Left forelimb (tissue), 1 donor: ENCODE data around the gene LRRC75A.
"Not testable (repeated sequence)": the region's sequence is repeated elsewhere in the genome, so short reads cannot be mapped to it uniquely, and the experiment has no call there.

Source experiments
- DNase-seq: peaks from one replicate; pipeline ENCODE4 v3.0.0-alpha.2; 2018; ENCODE audit warnings: low spot score

The LRRC75A gene

GRCh38 chr17:16430650-16431049, 61.3 kb downstream of the LRRC75A start:
- no peak for DNase-seq

DNA sequence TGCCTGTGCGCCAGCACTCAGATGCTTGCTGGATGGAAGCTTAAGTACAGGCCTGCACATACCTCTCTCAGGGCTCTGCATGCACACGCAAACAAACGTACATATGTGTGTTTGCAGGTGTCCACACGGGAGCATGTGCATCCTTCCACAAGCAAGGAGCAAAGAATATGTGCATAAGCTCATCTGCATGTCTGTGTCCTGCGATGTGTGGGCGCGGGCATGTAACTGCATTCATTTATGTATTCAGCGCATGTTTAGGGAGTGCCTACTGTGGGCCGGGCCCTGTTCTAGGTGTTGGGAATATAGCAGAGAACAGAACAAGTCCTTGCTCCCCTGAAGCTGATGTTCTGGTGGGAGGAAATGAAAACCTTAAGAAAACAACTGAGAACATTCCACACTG, 62.9 kb downstream of the LRRC75A start:
- no peak for DNase-seq

DNA sequence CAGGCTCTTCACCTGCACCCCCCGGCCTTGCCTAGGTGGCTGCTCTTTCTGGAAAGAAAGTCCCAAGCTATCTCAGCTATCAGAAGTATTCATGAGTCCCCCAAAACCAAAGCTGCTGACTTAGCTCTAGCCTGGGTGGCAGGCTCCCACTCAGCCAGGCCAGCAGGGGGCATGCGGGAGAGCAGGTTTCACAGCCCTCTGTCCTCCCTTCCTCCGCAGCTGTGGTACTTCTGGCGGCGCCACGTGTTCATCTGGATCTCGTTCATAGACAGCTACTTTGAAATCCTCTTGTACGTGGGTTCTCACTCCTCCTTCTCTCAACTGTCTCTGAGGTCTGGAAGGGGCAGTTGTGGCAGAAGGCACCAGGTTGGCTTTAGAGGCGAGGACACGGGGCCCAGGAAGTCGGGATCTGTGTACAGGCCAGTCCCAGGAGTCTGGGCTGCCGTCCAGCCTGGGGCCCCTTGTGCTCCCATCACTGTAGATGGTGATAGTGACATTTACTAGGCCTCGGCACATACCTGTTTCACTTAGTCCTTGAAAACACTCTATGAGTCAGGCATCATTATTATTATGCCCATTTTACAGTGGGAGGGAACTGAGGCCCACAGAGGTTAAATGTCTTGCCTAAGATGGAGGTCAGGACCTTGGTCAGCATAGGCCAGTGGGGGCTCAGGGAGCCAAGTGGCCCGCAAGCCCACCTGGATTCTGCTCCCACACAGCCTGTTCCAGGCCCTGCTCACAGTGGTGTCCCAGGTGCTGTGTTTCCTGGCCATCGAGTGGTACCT, 63.7 kb downstream of the LRRC75A start:
- no peak for DNase-seq

GRCh38 chr17:16427020-16427419, 65.0 kb downstream of the LRRC75A start:
- DNase-seq, result no peak

DNA sequence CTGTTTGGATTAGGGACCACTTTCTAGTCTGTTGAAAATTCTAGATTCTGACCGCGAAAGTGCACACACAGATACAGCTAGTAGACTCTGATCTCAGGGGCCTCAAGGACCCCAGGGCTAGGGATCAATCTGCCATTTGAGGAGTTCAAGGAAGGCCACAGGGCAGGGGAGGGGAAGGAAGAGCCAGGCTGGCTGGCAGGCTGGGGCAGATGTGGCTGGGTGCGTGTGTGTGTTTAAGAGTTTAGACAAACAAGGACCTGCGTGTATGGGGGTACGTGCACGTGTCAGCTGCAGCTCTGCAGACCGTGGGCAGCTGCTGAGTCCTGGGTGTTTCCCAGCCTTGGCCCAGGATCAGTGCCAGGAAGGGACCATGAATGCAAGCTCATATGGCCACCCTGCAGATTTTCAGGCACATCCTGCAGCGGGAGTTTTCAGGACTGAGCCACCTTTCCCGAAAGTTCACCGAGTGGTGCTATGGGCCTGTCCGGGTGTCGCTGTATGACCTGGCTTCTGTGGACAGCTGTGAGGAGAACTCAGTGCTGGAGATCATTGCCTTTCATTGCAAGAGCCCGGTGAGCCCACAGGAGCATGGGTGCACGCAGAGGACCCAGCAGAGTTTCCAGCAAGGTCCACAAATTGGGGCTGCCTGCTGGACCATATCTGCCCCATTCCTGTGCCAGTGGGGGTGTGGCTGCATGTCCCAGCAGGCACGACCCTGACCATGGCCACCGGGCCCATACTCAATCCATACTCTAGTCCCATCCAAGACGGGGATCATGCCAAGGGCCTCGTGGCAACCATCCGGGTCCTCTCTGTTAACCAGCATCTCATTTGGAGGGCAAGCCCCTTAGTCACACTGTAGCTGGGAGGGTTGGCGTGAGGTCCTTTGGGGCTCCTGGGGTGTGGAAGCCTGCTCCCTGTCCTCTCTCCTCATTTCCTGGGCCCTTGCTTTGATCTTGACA, 66.0 kb downstream of the LRRC75A start:
- no peak for DNase-seq

DNA sequence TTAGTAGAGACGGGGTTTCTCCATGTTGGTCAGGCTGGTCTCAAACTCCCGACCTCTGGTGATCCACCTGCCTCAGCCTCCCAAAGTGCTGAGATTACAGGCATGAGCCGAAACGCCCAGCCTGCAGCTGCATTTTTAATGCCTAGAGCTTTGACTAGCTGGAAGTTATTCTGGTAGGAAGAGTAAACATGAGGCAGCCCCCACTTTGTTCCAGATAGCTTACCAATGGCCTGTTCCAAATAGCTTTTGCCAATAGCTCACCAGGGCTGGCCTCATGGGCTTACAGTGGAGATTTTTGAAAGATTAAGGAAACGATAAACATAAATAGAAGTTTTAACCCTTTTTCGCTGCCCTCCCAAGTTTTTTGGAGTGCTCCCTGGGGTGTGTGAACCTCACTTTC, 66.8 kb downstream of the LRRC75A start:
- DNase-seq, result no peak

DNA sequence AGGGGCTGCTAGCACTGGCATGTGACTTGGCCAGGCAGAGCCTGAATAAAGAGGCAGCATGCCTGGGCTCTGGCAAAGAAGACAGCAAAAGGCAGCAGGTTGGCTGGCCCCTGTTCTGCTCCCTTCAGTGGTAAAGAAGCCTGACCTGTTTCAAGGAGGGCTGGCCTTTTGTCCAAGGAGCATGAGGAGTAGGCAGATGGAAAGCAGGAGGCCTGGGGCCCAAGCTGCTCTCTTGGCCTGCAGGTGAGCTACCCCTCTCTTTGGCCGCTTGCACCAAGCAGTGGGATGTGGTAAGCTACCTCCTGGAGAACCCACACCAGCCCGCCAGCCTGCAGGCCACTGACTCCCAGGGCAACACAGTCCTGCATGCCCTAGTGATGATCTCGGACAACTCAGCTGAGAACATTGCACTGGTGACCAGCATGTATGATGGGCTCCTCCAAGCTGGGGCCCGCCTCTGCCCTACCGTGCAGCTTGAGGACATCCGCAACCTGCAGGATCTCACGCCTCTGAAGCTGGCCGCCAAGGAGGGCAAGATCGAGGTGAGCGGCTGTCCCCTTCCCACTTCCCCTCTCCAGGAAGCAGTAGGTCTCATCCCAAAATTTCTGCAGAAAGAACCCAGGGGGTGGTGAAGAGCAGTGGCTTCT, 68.6 kb downstream of the LRRC75A start:
- DNase-seq, result no peak

DNA sequence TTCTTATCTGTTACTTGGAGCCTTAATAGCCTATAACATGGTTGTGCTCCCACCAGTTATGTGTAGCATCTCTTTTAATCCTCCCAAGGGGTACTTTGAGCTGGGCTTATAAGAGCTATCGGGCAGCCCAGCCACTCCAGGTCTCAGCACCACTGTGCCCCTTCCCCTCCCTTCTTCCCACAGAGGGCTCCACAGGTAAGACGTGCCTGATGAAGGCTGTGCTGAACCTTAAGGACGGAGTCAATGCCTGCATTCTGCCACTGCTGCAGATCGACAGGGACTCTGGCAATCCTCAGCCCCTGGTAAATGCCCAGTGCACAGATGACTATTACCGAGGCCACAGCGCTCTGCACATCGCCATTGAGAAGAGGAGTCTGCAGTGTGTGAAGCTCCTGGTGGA, 69.6 kb downstream of the LRRC75A start:
- DNase-seq, result no peak

- DNase-seq, result no peak
Observed at GRCh38 chr17:16419929-16420271, 72.1 kb downstream of the LRRC75A start.

DNA sequence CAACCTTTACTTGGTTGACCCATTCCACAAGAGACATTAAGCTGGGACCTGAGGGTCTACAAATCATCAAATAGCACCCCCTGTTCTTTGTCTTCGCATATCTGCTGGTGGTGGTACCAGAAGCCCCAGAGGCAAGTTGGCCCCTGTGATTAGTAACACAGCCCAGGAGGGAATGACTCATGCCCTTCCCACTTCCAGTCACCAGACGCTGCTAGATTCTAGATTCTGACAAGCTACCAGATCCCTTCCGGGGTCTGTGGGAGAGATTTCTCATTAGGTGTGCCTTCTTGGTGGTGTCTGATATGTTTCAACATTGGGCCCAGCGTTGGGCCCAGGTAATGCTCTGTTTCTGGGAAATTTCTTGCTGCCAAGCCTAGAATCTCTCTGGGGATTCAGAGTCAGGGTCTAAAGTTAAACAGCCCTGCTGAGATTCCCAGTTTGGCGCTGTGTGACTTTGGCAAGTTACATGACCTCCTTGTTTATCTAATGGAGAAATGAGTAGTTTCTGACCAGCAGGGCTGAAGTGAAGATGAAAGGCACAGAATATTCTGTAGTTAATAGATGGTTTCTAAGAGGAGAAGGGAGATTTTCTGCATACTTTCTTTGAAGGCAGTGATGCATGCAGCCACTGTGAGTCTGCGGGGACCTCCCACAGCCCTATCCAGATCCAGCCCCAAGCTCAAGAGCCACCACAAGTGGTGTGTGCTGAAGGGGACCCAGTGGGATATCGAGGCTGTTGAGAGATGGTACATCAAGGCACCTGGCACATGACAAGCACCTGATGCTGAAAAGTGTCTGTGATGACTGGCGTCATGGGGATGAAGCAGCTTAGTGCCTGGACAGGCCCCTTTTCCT, 72.7 kb downstream of the LRRC75A start:
- DNase-seq, result no peak

GRCh38 chr17:16418685-16419068, 73.3 kb downstream of the LRRC75A start:
- no peak for DNase-seq

DNA sequence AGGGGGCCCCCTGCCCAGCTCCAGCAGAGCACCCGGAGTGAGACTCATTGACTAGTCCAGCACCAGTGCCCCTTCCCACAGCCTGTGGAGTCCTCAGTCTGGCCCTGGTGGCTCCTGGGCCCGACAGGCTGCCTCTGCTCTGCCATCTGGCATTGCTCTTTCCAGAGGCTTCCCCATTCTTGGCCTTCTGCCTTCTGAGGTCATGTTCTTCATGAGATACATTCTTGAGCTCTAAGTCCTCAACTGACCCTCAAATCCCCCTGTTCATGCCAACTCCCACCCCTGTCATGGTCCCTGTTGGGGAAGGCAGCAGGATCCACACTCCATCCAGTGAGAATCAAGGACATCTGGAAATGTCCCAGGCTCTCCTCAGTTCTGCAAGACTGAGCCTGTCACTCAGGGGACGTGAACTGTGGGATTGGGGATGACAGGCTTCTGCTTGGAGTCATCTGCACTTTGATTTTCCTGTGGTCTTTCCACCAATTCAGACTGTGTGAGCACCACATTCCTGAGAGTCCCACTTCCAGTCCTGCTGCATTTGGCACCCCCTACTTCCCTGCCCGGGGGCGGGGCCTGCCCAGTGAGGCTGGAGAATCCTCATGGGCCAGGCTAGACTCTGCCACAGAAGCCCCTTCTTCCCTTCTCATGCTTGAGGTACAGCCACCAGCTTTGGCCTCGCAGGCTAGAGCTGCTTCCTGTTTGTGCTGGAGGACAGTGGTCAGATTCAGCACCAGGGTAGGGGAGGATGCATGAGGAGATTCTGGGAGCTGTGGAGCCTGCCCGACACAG, 73.9 kb downstream of the LRRC75A start:
- no peak for DNase-seq

DNA sequence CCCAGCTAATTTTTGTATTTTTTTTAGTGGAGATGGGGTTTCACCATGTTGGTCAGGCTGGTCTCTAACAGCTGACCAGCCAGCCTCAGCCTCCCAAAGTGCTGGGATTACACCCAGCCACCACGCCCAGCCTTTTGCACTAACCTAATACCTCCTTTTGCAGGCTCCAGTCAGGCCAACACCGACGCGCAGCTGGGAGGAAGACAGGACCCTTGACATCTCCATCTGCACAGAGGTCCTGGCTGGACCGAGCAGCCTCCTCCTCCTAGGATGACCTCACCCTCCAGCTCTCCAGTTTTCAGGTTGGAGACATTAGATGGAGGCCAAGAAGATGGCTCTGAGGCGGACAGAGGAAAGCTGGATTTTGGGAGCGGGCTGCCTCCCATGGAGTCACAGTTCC, 74.6 kb downstream of the LRRC75A start:
- no peak for DNase-seq

- peak; percentile 63 for DNase-seq
Observed at GRCh38 chr17:16415031-16415924, 76.7 kb downstream of the LRRC75A start, which contains the start of gene TRPV2. TSS of gene TRPV2 (plus strand) at chr17:16415571. CDS start at chr17:16417669, 2,098 bp downstream.

DNA sequence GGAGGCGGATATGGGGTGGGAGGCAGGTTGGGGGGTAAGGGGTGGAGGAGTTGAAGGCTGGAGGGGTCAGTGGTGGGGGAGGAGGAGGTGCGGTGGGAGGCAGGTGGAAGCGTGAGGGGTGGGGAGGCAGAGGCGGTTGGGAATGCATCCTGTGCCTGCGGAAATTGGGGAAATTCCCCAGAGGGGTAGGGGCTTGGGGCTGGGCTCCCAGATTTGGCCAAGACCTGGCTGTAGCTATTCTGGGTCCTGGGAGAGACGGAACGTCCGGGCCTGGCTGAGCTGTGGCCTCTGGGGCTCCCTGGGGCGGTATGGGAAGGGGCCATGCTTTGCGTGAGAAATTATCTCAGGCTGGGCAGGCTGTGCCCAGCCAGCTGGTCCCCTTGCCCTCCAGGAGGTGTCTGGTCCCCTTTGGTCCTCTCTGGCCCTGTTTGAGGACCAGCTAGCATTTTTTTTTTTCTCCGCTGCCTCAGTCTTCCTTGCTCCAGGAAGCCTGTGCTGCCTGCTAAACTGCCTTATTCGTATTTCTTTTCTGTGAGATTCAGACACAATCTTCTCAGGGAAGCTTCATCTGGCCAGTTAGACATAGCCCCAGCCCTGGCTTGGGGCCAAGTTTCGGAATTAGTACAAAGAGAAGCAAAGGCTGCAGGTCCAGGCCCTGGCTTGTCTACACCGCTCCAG, 83.9 kb downstream of the LRRC75A start:
- no peak for DNase-seq

DNA sequence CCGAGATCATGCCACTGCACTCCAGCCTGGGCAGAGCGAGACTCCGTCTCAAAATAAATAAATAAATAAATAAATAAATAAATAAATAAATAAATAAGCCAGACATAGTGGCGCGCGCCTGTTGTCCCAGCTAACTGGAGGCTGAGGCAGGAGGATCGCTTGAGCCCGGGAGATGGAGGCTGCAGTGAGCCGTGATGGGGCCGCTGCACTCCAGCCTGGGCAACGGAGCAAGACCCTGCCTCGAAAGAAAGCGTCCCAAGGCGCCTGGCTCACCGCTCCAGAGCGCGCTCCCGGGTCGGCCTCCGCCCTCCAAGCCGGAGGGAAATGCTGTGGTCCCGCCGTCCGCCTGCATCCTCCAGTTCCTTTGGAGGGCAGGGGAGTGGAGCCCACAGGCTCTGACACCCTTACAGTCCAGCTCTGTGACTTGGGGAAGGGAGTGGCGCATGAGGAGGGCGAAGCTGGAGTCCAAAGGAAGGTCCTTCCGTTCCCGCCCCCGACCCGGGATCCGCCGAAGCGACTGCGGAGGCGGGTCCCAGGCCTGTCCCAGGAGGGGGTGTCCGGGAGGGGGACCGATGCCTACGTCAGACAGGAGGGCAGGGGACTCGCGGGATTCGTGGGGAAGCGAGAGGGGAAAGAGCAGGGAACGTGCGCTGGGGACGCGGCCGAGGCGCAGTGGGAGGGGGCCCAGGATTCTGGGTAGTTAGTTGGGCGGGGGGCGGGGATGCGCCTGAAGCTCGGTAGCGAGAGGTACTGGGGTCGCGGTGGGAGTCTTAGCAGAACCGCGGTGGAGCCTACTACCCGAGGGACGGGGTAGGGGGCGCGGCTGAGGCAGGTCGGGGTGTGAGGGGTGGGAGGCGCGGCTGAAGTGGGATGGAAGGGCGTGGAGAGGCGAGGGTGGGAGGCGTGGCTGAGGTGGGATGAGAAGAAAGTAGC, 85.0 kb downstream of the LRRC75A start:
- no peak for DNase-seq

- DNase-seq, result not testable (repeated sequence)
Observed at GRCh38 chr17:16403847-16404246, 88.1 kb downstream of the LRRC75A start.
